GM10248 (cell line): ENCODE measurements around the gene APOL5.

Experiments used
- CTCF ChIA-PET: fragments of 300-600 bp; sonication (Branson Sonifier 250); formaldehyde crosslinking; extraction: SDS; loops from one replicate; lab custom pipeline; 2021; ENCODE audit warnings: antibody characterized with exemption; lab: Yijun Ruan, JAX
- POLR2A ChIA-PET: fragments of 350-650 bp; sonication (Branson Sonifier 250); formaldehyde crosslinking; extraction: SDS; loops from one replicate; lab custom pipeline; 2020; ENCODE audit warnings: antibody characterized with exemption; lab: Yijun Ruan, JAX
- DNase-seq: peaks from one replicate; pipeline ENCODE4 v3.0.0; 2012; ENCODE audit errors: extremely low spot score
- CTCF ChIP-seq: IDR thresholded peaks from 2 replicates; pipeline ENCODE4 v1.5.1; 2012; ENCODE audit warnings: mild to moderate bottlenecking, low read depth; ENCODE audit errors: extremely low read depth, missing control alignments, control extremely low read depth

The APOL5 gene

GRCh38 chr22:35726398-35726797, 8.7 kb downstream of the APOL5 start:
- CTCF ChIA-PET = interaction anchor here (1.2 kb wide), 1 partner anchor 99 kb away, joined by 3 read pairs; no protein-coding TSS in a partner anchor
- POLR2A ChIA-PET = no interaction called here
- no peak for DNase-seq
- no peak for TF ChIP-seq CTCF

GRCh38 chr22:35726933-35727332, 9.3 kb downstream of the APOL5 start:
- TF ChIP-seq CTCF = no peak
- ChIA-PET POLR2A (no interaction called here), CTCF (interaction anchor here (1.2 kb wide), 1 partner anchor 100 kb away, joined by 3 read pairs; no protein-coding TSS in a partner anchor)
- no peak for DNase-seq

GRCh38 chr22:35727436-35727835, 9.8 kb downstream of the APOL5 start:
- POLR2A ChIA-PET = no interaction called here
- CTCF ChIA-PET = interaction anchor here (1.2 kb wide), 1 partner anchor 100 kb away, joined by 3 read pairs; no protein-coding TSS in a partner anchor
- TF ChIP-seq CTCF = no peak
- DNase-seq = no peak

GRCh38 chr22:35728639-35729308, 11.1 kb downstream of the APOL5 start:
- TF ChIP-seq CTCF = no peak
- ChIA-PET POLR2A (no interaction called here), CTCF (interaction anchor here (1.1 kb wide), 1 partner anchor 10 kb away, joined by 4 read pairs; no protein-coding TSS in a partner anchor)
- no peak for DNase-seq

- no peak for TF ChIP-seq CTCF
- ChIA-PET POLR2A (no interaction called here), CTCF (interaction anchor here (1.1 to 1.3 kb wide), 2 partner anchors 10 to 103 kb away, joined by 3 to 4 read pairs; no protein-coding TSS in a partner anchor)
- no peak for DNase-seq
These were observed 11.6 kb downstream of the APOL5 start for GRCh38 chr22:35729309-35729698.

- DNase-seq = no peak
- POLR2A ChIA-PET = no interaction called here
- CTCF ChIA-PET = interaction anchor here (2.1 kb wide), 1 partner anchor 16 kb away, joined by 5 read pairs; no protein-coding TSS in a partner anchor
- TF ChIP-seq CTCF = no peak
These were observed 13.6 kb downstream of the APOL5 start for GRCh38 chr22:35731321-35731720.
